GM21786 (cell line): ENCODE results near the gene ADIG.

ENCODE experiments used
- ATAC-seq: cut with Tn5 transposase; IDR thresholded peaks from one replicate; pipeline ENCODE4 v1.9.1; 2021; ENCODE audit not compliant: unreplicated experiment

Gene ADIG

DNA sequence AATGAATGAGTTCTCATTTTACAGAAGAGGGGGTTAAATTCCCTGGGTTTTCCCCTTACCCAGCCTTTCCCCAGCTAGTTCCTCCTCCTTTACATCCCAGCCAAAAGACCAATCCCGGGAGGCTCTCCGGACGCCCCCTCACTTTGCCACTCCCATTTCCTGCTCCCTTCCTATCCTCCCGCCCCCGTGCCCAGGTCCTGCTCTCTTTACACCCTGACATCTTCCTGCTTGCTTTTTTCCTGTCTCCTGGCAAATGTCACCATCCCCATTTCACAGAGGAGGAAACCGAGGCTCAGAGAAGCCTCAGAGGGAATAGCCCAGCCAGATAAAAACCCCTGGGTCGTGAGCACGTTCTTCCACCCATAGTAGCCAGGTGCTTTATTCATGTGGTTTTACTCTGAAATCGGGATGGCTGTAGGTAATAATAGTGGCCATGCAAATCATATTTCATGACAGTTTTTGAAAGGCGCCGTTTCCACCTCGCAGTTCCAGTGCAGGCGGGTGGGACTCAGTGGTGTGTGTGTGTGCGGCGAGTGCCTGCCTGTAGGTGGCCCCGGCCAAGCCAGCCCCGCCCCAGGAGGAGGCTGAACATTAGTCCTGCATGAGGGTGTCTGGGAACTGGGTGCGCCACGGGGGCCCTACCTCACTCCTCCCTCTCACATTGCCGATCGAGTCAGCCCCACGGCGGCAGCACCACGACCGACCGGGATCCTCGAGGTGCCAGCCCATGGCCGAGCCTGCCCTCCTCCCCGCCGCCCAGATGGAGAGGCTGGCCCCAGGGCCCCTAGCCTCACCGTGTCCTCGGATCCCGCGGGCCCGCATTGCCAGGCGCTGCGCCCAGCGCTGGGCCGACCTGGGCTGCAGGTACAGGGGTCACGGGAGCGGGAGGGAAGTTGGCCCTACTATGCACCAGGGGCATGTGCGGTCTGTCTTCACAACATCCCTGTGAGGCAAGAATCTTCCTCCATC lies 20.5 kb downstream of the ADIG start, which contains the start of gene ARHGAP40:
Gene ARHGAP40 (plus strand): TSS at position 594 of the 969 bp plus-strand sequence.
- ATAC-seq = no peak

DNA sequence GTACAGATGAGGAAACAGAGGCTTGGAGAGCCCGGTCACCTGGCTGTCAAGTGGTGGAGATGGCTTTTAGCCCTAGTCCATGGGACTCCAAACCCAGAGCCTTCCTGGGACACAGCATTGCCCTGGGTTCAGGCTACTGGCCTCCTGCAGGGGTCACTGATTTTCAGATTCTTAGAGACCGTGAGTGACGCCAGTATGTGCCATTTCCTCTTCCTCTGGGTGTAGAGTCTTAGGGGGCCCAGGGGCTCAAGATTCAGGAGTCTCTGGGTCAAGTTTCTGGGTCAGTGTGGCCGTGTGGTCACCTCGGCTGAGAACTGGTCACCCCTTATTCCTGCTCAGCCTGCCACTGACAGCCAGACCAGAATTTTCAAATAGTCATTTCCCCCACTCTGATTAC lies 21.2 kb downstream of the ADIG start:
- no peak for ATAC-seq

DNA sequence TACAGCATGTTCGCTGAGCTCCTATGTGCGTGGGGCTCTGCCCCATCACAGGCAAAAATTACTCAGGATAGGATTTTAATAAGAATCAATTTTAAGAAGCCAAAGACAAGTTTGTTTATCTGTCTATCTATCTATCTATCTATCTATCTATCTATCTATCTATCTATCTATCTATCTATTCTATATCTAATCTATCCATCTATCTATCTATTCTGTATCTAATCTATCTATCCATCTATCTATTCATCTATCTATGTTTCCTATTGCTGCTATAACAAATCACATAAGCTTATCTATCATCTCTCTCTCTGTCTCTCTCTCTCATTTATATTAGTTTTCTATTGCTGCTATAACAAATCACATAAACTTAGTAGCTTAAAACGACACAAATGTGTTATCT lies 22.3 kb downstream of the ADIG start:
- ATAC-seq = no peak

DNA sequence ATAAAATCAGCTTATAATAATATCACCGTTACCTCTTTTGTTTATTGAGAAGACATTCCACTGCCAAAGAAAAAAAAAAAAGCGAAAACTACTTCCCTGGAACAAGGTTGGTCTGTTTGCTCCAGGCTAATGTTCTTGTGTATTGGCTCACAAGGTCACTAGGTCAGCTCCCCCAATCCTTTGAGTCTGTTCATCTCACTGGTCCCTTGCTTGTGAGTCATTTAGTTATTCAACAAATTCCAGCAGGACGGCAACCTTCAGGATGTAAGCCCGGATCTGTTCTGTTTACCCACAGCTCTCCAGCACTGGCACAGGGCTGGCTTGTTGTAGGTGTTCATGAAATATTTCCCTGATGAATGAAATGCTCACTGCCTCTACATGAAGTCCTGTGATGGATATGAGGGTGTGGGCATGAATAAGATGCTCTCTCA lies 23.9 kb downstream of the ADIG start:
- no peak for ATAC-seq

- ATAC-seq = no peak
These were observed 26.4 kb downstream of the ADIG start for GRCh38 chr20:38607351-38607750.

DNA sequence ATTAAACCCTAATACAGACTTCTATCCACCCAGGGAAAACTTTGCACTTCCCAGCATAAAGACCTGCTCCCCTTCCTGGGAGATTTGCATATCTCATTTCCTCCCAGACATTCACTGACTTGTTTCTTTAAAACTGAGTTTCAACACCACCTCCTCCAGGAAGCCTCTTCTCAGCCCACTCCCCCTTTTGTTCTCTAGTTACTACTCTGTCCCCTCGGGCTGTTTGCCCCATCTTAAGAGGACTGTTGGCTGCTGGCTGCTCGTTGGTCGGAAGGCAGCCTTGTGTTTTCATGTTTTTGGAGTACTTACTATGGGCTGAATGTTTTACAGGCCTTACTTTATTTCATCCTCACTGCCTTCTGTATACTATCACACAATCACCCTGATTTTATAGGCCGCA lies 27.2 kb downstream of the ADIG start:
- no peak for ATAC-seq

DNA sequence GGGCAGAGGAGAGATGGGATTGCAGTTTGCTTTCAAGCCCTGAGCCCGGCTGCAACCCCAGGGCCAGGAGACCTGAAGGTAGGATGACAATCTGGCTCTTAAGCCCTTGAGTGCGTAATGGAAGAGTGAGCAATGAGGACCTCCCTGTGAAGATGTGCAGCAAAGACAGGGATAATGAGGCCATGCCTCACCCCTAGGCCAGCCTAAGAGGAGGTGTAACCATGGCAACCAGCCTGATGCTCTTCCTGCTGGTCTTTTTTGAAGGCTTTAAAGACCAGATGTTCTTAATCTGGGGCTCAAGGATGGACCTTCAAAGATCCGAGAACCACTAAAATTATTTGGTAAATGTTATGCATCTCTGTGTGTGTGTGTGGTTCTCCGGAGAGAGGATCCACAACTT lies 28.8 kb downstream of the ADIG start:
- no peak for ATAC-seq

DNA sequence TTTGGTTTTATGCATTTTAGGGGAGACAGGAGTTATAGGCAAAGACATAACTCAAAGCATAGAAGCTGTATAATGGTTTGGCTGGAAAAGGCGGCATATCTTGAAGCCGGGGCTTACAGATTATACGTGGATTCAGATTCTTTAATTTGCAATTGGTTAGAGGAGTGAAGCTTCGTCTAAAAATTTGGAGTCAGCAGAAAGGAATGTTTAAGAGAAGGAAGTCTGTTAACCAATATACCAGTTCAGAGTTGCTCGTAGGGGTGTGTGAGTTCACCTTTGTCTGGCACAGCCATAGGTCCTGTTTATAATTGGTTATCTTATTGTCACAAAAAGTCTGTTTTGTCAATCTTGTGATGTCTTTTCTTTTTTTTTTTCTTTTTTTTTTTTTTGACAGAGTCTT lies 29.5 kb downstream of the ADIG start:
- no peak for ATAC-seq

DNA sequence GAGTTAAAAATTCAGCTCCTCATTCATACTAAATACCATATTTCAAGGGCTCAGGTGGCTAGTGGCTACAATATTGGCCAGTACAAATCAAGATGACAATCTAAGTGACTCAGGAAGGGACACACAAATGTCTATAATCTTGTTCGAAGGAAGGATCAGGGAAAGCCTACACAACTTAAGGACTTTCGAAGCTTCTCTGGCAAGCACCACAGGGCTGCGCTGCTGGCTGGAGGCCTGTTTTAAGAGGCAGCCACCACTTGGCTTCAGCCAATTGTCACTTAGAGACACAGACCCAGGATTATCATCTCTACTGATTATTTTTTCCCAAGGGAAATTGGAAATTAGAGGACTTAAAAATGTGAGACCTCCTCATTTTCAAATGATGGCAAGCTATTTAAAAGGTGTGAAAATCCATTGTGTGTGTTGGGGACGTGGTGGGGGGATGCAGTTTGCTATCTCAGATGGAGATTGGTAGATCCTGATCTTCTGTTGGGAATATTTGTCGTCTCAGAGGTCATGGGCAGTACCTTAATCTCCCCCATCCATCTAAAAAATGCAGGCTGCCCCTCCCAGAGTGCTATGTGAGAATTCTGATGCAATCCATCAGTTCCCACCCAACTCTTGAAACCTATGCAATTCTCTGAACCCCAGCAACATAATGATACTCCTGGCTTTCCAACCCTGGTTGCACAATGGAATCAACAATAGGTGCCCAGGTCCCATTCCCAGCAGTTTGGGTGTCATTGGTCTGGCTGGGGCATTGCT lies 31.9 kb downstream of the ADIG start:
- ATAC-seq = no peak

DNA sequence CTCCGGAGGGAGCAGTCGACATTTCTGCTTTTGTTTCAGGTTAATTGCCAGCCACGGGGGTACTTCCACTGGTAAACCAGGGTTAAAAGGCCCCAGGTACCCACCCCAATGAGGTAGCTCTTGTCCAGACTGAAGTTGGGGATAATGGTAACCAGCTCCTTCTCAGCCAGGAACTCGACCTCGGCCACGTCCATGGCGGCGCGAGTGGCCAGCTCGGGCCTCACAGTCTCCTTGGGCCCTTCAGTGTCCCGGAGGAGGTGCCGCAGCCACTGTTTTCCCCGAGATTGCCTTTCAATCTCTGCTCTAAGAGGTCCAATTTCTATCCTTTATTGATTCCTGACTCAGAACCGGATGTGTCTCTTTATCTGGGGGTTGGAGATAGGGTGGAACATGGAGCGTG lies 34.3 kb downstream of the ADIG start:
- no peak for ATAC-seq

DNA sequence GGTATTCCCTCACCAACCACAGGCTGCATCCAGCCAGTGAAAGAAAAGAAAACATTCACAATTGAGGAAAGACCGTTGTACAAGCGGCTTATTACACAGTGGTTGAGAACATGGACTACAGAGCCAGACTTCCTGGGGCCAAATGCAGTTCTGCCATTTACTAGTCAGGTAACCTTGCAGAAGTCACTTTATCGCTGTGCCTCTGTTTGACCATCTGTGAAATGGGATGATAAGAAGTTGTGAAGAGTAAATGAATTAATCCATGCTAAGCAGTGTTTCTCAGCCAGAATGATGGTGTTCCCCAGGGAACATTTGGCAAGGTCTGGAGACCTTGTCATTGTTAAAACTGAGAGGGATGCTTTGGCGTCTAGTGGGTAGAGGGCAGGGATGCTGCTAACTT lies 35.5 kb downstream of the ADIG start:
- no peak for ATAC-seq

DNA sequence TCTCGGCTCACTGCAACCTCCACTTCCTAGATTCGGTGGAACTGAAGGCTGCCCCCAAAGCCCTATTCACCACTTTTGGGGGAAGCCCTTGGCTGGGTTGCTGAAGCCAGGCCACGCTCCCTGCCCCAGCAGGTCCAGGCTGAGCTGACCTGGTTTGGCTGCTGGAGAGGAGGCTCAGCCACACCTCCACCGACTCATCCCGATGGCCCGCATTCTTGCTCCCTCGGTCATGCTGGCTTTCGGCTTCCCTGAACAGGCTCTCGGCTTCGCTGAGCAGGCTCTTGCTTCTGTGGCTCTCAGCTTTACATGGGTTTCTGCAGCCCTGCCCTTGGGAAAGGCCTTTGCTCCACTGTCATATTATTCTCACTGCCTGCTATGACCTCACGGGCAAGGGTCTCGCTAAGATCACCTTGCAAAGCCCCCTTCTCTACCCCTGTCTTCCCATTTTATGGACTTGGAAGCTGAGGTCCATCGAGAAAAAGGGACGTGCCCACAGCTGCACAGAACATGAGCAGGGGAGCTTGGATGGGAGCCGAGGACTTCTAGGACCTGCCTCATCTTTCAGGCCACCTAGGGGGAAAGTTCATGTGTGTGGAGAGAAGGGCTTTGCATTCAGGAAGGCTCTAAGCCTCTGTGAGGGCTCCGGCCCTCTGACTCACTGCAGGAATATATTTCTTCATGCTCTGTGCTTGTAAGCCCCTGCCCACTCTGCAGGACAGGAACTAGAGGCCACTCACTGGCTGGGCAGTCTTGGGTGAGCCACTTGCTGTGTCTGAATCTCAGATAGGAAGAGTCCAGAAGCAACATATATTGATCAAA lies 36.2 kb downstream of the ADIG start:
- ATAC-seq = no peak

GRCh38 chr20:38617830-38618196 lies 36.8 kb downstream of the ADIG start:
- no peak for ATAC-seq

- no peak for ATAC-seq
These were observed 39.4 kb downstream of the ADIG start for GRCh38 chr20:38620441-38620840.

DNA sequence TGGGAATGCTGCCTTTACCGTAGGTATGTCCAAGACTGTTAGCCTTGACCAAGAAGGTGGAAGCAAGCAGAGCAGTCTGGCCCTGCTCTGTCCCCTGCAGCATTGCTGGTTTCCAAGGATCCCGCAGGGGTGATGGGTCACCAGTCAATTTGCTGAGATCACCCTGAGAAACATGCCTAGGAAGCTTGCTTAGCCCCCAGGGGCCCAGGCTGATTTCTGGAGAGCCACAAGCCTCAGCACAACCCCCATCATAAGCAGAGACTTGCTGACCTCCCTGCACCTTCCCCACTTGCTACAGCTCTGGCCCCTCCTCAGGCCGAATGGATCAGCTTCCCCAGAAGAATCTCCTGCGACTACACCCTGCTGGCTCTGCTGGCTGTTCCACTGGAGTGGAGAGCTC lies 42.1 kb downstream of the ADIG start:
- no peak for ATAC-seq

DNA sequence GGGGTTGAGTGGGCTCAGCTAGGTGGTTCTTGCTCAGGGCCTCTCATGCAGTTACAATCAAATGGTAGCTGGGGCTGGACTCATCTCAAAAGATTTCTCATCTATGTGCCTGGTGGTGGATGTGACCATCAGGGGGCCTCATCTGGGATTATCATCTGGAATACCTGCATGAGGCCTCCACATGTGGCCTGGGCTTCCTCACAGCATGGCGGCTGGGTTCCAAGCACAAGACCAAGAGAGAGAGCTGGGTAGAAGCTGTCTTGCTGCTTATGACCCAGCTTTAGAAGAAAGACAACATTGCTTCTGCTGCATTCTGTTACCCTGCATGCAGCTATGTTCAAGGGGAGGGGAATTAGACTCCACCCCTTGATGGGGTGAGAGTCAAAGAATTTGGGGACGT lies 43.1 kb downstream of the ADIG start:
- no peak for ATAC-seq

DNA sequence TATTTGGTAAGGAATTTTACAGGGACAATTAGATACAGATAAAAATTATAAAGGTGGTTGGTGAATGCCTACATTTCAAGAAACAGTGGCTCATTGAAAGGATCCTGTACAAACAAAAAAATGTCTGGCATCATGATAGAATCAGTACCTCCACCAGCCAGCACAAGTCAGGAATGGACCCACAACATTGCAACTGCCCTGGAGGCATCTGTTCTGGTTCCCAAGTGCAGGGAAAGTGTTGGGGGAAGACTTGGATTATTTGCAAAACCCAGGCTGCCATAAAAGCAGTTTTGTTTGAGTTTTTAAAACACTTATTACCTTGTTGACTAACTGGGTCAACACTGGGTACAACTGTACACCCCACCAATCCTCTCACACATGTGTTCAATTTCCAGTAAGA lies 44.9 kb downstream of the ADIG start:
- no peak for ATAC-seq

DNA sequence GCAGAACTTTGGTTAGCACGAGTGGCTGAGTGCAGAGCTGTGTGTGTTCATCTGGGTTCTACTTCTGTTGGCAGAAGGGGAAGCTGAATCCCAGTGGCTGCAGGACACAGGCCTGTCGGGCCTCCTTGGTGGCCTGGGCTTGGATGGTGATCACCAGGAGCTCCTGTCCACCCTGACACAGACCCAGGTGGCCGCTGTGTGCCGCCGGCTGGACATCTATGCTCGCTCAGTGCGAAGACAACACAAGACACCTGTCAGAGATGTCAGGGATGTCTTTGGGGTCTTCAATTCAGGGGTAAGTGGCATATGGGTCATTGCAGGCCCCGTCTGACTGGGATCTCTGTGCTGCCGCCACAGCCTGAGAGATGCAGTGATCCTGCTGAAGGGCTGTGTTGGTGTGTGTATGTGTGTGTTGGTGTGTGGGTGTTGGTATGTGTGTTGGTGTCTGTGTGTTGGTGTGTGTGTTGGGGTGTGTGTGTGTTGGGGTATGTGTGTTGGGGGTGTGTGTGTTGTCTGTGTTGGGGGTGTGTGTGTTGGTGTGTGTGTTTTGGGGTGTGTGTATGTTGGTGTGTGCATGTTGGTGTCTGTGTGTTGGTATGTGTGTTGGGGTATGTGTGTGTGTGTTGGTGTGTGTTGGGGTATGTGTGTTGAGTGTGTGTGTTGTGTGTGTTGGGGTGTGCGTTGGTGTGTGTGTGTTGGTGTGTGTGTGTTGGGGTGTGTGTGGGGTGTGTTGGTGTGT lies 46.1 kb downstream of the ADIG start:
- ATAC-seq = no peak

DNA sequence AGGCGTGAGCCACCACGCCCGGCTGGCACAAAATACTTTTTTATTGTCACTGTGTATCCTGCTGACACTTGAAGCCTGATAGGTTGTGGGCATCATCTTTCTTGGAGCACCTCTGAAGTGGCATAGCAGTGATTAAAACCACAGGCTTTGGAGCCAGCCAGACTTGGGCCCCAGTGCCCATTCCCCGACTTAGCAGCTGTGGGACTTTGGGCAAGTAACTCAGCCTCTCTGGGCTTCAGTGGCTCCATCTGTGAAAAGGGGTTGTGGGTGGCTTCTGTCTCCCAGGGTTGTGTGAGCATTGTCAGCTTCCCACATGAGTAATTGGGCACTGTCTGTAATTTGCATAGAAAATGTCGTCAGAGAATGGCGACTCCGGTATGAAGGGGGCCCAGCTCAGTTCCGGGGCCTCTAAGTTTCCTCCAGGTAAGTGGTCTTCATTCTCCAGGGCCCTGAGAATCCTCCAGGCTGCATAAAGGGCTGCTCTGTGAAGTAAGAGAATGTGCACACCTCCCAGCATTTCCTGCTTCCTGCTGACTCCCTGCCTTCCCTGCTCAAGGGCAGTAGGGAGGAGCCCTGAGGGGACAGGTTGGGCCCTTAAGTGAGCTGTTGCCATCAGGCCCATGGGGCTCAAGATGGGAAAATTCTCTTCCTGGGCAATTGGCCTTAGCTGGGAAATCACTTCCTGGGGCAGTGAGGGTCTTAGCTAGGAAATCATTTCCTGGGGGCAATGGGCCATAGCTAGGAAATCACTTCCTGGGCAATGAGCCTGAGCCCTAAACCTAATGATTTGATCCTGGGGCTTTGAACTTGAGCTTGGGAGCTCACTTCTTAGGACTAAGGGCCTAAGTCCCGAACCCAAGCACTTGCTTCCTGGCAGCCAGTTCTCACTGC lies 47.8 kb downstream of the ADIG start:
- ATAC-seq = no peak

- no peak for ATAC-seq
These were observed 49.0 kb downstream of the ADIG start for GRCh38 chr20:38629979-38630378.
